GM12874 (cell line): Measurements from ENCODE around the gene SHE.

ENCODE experiments used
- TF ChIP-seq, protein P1 (sequence below): IDR thresholded peaks from 2 replicates; pipeline ENCODE4 v1.5.1; 2011; ENCODE audit warnings: low read depth, mild to moderate bottlenecking, control low read depth, low read length, moderate library complexity; ENCODE audit not compliant: insufficient read depth

The SHE gene

DNA sequence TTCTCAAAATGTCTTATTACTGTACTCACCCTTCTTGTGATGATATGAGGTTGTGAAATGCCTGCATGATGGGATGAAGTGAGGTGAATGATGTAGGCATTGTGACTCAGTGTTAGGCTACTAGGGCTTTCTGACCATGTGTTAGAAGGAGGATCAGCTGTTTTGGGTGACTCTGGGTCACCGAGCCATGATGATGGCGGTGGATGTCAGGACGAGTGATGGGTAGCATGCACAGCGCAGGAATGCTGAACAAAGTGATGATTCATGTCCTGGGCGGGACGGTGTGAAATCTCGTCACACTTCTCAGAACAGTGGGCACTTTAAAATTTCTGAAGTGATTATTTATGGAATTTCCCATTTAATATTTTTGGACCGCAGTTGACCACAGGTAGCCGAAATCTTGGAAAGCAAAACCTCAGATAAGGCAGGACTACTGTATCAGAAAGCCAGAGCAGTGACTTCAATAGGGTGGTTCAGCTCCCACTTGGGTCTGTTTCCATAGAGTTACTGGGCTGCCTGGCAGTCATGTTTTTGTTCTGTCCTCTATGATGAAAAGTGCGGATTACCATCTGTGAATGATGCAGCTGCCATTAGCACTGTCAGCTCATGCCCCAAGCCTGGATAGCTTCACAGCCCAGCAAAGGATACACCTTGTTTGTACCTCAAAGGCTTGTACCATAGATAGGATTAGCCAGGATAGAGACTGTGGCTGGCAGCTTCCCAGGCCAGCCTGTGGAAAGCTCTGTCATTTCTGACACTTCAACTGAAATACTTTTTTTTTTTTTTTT lies 70.4 kb downstream of the SHE start:
- TF ChIP-seq, protein P1, sequence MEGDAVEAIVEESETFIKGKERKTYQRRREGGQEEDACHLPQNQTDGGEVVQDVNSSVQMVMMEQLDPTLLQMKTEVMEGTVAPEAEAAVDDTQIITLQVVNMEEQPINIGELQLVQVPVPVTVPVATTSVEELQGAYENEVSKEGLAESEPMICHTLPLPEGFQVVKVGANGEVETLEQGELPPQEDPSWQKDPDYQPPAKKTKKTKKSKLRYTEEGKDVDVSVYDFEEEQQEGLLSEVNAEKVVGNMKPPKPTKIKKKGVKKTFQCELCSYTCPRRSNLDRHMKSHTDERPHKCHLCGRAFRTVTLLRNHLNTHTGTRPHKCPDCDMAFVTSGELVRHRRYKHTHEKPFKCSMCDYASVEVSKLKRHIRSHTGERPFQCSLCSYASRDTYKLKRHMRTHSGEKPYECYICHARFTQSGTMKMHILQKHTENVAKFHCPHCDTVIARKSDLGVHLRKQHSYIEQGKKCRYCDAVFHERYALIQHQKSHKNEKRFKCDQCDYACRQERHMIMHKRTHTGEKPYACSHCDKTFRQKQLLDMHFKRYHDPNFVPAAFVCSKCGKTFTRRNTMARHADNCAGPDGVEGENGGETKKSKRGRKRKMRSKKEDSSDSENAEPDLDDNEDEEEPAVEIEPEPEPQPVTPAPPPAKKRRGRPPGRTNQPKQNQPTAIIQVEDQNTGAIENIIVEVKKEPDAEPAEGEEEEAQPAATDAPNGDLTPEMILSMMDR: no peak

GRCh38 chr1:154430903-154431302 lies 71.3 kb downstream of the SHE start:
- TF ChIP-seq, protein P1: no peak

DNA sequence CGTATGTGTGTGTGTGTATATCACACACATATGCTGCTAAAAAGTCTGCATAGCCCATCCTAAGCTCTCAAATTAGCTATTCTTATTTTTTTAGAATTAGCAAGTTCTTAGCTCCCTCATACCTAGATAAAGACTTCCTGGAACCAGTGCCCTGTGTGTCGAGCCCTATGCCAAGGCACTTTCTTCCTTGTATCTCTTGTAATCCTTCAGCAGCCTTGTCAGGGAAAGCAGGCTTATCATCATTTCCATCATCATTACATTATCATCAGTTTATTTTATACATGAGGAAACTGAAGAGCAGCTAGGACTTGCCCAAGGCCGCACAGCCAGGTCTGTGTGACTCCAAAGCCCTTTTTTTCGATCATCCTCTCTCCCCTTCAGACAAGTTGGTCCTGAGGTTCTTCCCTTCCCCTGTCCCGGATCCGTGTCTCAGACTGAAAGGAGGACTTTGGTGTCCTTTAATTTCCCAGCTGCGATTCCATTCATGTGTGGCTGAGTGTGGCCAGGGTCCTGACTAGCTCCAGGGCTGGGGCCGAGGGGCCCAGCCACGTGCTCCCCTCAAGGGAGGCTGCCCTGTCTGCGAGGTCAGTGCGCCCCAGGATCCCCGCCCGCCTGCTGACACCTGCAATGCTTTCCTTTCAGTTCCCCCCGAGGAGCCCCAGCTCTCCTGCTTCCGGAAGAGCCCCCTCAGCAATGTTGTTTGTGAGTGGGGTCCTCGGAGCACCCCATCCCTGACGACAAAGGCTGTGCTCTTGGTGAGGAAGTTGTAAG lies 72.2 kb downstream of the SHE start:
- TF ChIP-seq, protein P1: no peak
